ENCODE data around the gene THOC5.

DNA sequence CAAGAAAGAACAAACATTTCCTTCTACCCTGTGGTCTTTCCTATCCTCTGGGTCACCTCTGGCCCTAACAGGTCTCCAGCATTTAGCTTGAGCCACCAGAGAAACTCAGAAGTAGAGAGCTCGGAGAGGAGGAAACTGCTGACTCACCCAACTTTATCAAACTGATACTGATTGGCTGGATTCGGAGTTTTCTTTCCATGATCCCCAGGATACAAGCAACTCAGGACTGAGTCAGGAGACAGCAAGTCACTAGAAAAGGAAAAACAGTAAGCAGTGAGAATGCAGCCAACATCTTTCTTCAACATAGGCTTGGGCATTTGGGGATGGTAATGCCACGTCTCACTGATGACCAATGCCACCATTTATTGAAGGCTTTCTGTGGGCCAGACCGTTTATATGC, 32.7 kb downstream of the THOC5 start:
- TF ChIP-seq, protein P1, sequence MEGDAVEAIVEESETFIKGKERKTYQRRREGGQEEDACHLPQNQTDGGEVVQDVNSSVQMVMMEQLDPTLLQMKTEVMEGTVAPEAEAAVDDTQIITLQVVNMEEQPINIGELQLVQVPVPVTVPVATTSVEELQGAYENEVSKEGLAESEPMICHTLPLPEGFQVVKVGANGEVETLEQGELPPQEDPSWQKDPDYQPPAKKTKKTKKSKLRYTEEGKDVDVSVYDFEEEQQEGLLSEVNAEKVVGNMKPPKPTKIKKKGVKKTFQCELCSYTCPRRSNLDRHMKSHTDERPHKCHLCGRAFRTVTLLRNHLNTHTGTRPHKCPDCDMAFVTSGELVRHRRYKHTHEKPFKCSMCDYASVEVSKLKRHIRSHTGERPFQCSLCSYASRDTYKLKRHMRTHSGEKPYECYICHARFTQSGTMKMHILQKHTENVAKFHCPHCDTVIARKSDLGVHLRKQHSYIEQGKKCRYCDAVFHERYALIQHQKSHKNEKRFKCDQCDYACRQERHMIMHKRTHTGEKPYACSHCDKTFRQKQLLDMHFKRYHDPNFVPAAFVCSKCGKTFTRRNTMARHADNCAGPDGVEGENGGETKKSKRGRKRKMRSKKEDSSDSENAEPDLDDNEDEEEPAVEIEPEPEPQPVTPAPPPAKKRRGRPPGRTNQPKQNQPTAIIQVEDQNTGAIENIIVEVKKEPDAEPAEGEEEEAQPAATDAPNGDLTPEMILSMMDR (conservative IDR thresholded peaks at IDR 0.05; ENCODE audit: low read length): no peak
- TF ChIP-seq EZH2phosphoT487 (IDR thresholded peaks at IDR 0.05; ENCODE audit: borderline replicate concordance): no peak
